Neural cell (in vitro differentiated cells): ENCODE measurements around the gene DCN. TPM values are rescaled to one million over a fixed set of nuclear protein-coding genes. Genes with fewer than 3 reads are reported as not detected.

Experiments used
- H2AFZ ChIP-seq: fragments of 200-600, 300-800 bp; sonication (generic), shearing (Covaris generic); 2 replicates; pipeline ENCODE4 v1.6.0; 2014; ENCODE audit warnings: low read depth, mild to moderate bottlenecking, antibody characterized with exemption, low read length, moderate library complexity
- H3F3A ChIP-seq: fragments of 200-600 bp; shearing (Covaris generic); 2 replicates; pipeline ENCODE4 v1.6.1; 2016; ENCODE audit warnings: mild to moderate bottlenecking, moderate library complexity, mixed read lengths, antibody characterized with exemption, low read length; ENCODE audit not compliant: insufficient read depth, poor library complexity, severe bottlenecking
- H3K27ac ChIP-seq: fragments of 200-600, 300-800 bp; sonication (generic), shearing (Covaris generic); 2 replicates; pipeline ENCODE4 v1.5.1; 2014; ENCODE audit warnings: mild to moderate bottlenecking, low read length, moderate library complexity
- H3K27me3 ChIP-seq: fragments of 300-800, 200-600 bp; sonication (generic), shearing (Covaris generic); 2 replicates; pipeline ENCODE4 v1.6.0; 2014; ENCODE audit warnings: mild to moderate bottlenecking, low read depth, low read length, moderate library complexity; ENCODE audit not compliant: insufficient read depth
- H3K36me3 ChIP-seq: fragments of 300-800, 200-600 bp; sonication (generic), shearing (Covaris generic); 2 replicates; pipeline ENCODE4 v1.5.1; 2014; ENCODE audit warnings: mild to moderate bottlenecking, antibody characterized with exemption, low read length, moderate library complexity; ENCODE audit not compliant: insufficient read depth
- H3K4me2 ChIP-seq: fragments of 300-800, 200-600 bp; sonication (generic), shearing (Covaris generic); 2 replicates; pipeline ENCODE4 v1.6.0; 2014; ENCODE audit warnings: mild to moderate bottlenecking, low read length
- H3K4me3 ChIP-seq: fragments of 300-800, 200-600 bp; sonication (generic), shearing (Covaris generic); 2 replicates; pipeline ENCODE4 v1.5.1; 2014; ENCODE audit warnings: mild to moderate bottlenecking, low read length, moderate library complexity
- H3K79me2 ChIP-seq: fragments of 200-600 bp; shearing (Covaris generic); replicated peaks from 2 replicates; pipeline ENCODE4 v1.6.0; 2014; ENCODE audit warnings: mild to moderate bottlenecking, low read length, moderate library complexity; ENCODE audit not compliant: insufficient read depth
- H3K9ac ChIP-seq: fragments of 300-800, 200-600 bp; sonication (generic), shearing (Covaris generic); 2 replicates; pipeline ENCODE4 v1.6.1; 2016; ENCODE audit warnings: mild to moderate bottlenecking, low read length, mixed read lengths
- H3K9me2 ChIP-seq: fragments of 200-600 bp; shearing (Covaris generic); 2 replicates; pipeline ENCODE4 v1.6.1; 2016; ENCODE audit warnings: mild to moderate bottlenecking, low read length, mixed read lengths; ENCODE audit not compliant: insufficient read depth
- H3K9me3 ChIP-seq: fragments of 200-600, 300-800 bp; sonication (generic), shearing (Covaris generic); 2 replicates; pipeline ENCODE4 v1.6.1; 2016; ENCODE audit warnings: mild to moderate bottlenecking, mixed run types, low read length, moderate library complexity, mixed read lengths
- H4K20me1 ChIP-seq: fragments of 200-600 bp; shearing (Covaris generic); 2 replicates; pipeline ENCODE4 v1.6.1; 2016; ENCODE audit warnings: mild to moderate bottlenecking, mixed run types; ENCODE audit not compliant: insufficient read depth
- CTCF ChIP-seq: fragments of 450-650 bp; IDR thresholded peaks from 2 replicates; pipeline ENCODE4 v1.5.1; 2014; ENCODE audit warnings: antibody characterized with exemption, mild to moderate bottlenecking, moderate library complexity; ENCODE audit not compliant: poor library complexity, severe bottlenecking
- EP300 ChIP-seq: fragments of 450-650 bp; conservative IDR thresholded peaks from 2 replicates; pipeline ENCODE4 v1.6.1; 2014; ENCODE audit warnings: antibody characterized with exemption, mild to moderate bottlenecking, moderate library complexity; ENCODE audit not compliant: poor library complexity, severe bottlenecking
- EZH2 ChIP-seq: fragments of 200-600, 300-800 bp; shearing (Covaris generic), sonication (generic); IDR thresholded peaks from 2 replicates; pipeline ENCODE4 v1.6.1; 2014; ENCODE audit warnings: antibody characterized with exemption, low read length, borderline replicate concordance, mild to moderate bottlenecking; ENCODE audit not compliant: insufficient read depth, poor library complexity, severe bottlenecking
- MXI1 ChIP-seq: fragments of 450-650 bp; conservative IDR thresholded peaks from 2 replicates; pipeline ENCODE4 v1.6.1; 2014; ENCODE audit warnings: antibody characterized with exemption, mild to moderate bottlenecking; ENCODE audit not compliant: poor library complexity, severe bottlenecking
- POLR2AphosphoS5 ChIP-seq: IDR thresholded peaks from 2 replicates; pipeline ENCODE4 v1.6.1; 2012
- RAD21 ChIP-seq: fragments of 450-650 bp; conservative IDR thresholded peaks from 2 replicates; pipeline ENCODE4 v1.6.1; 2014; ENCODE audit warnings: antibody characterized with exemption, mild to moderate bottlenecking, moderate library complexity
- REST ChIP-seq: IDR thresholded peaks from 2 replicates; pipeline ENCODE4 v1.6.1; 2012; ENCODE audit warnings: borderline replicate concordance
- SMC3 ChIP-seq: fragments of 450-650 bp; conservative IDR thresholded peaks from 2 replicates; pipeline ENCODE4 v1.6.1; 2014; ENCODE audit warnings: antibody characterized with exemption, mild to moderate bottlenecking, moderate library complexity; ENCODE audit not compliant: poor library complexity
- TAF1 ChIP-seq: IDR thresholded peaks from 2 replicates; pipeline ENCODE4 v1.6.1; 2012; ENCODE audit warnings: low read depth
- polyA plus RNA-seq: library from polyadenylated mRNA; depleted of rRNA; stranded (reverse); fragments of >200 nt; gene quantifications from 2 replicates; pipeline ENCODE4 v1.2.3, GENCODE V29; 2014

Gene DCN
- polyA plus RNA-seq, 1 donor from 2014 or later = not detected

- no peaks in the 10 kb centered on the region for H4K20me1 ChIP-seq
- no peak overlapping the region for H3K9ac ChIP-seq
- no peaks in the 10 kb centered on the region for H3K36me3 ChIP-seq
- H3K4me3 ChIP-seq = no peak overlapping the region
- H3F3A ChIP-seq = no peaks in the 10 kb centered on the region
- H3K9me3 ChIP-seq = no peaks in the 10 kb centered on the region
- H3K9me2 ChIP-seq = no peaks in the 10 kb centered on the region
- H3K27me3 ChIP-seq = no peaks in the 10 kb centered on the region
- TF ChIP-seq CTCF (no peak), REST (no peak), TAF1 (no peak), EZH2 (no peak), EP300 (no peak), POLR2AphosphoS5 (no peak), MXI1 (no peak), RAD21 (no peak), SMC3 (no peak)
- no peak overlapping the region for H3K4me2 ChIP-seq
- no peaks in the 10 kb centered on the region for H3K79me2 ChIP-seq
- H3K27ac ChIP-seq = no peak overlapping the region
- no peak overlapping the region for H2AFZ ChIP-seq
Observed at GRCh38 chr12:91196436-91196835, 13.8 kb upstream of the DCN start.

- no peaks in the 10 kb centered on the region for H3K79me2 ChIP-seq
- H2AFZ ChIP-seq = no peak overlapping the region
- no peak overlapping the region for H3K9ac ChIP-seq
- no peaks in the 10 kb centered on the region for H3F3A ChIP-seq
- no peak for TF ChIP-seq EZH2
- TF ChIP-seq REST = no peak
- no peak for TF ChIP-seq POLR2AphosphoS5
- no peak for TF ChIP-seq TAF1
- no peaks in the 10 kb centered on the region for H4K20me1 ChIP-seq
- no peaks in the 10 kb centered on the region for H3K9me3 ChIP-seq
- no peak overlapping the region for H3K27ac ChIP-seq
- no peak overlapping the region for H3K4me2 ChIP-seq
- H3K9me2 ChIP-seq = no peaks in the 10 kb centered on the region
- no peak overlapping the region for H3K4me3 ChIP-seq
- no peaks in the 10 kb centered on the region for H3K36me3 ChIP-seq
- H3K27me3 ChIP-seq = no peaks in the 10 kb centered on the region
Observed at GRCh38 chr12:91194500-91194899, 11.9 kb upstream of the DCN start.
